ENCODE data around the gene TUBB8.
A peak's percentile ranks its signal among the peaks of the same experiment; 100 is the strongest.
"Not testable (repeated sequence)": the region's sequence is repeated elsewhere in the genome, so short reads cannot be mapped to it uniquely, and the experiment has no call there.

TUBB8 gene

DNA sequence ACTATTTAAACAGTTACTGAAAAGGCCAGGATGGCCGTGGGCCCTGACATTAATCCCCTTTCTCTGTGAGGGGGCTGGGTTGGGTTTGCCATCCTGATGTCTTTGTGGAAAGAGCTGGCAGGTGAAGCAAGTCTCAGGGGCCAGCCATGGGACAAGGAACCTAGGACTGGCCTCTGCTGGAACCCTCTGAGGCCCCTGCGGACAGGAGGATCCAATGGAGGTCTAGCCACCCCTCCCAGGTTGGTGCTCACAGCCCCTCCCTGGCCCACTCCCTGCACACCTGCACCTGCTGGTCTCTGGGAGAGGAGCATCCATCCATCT, 35.8 kb downstream of the TUBB8 start:
- not testable (repeated sequence) for DNase-seq

- DNase-seq: not testable (repeated sequence)
These were observed 36.4 kb downstream of the TUBB8 start for GRCh38 chr10:12444-13314.

GRCh38 chr10:11260-11659, 37.8 kb downstream of the TUBB8 start:
- peak in 1 of 2 experiments; percentile 0 for DNase-seq

DNA sequence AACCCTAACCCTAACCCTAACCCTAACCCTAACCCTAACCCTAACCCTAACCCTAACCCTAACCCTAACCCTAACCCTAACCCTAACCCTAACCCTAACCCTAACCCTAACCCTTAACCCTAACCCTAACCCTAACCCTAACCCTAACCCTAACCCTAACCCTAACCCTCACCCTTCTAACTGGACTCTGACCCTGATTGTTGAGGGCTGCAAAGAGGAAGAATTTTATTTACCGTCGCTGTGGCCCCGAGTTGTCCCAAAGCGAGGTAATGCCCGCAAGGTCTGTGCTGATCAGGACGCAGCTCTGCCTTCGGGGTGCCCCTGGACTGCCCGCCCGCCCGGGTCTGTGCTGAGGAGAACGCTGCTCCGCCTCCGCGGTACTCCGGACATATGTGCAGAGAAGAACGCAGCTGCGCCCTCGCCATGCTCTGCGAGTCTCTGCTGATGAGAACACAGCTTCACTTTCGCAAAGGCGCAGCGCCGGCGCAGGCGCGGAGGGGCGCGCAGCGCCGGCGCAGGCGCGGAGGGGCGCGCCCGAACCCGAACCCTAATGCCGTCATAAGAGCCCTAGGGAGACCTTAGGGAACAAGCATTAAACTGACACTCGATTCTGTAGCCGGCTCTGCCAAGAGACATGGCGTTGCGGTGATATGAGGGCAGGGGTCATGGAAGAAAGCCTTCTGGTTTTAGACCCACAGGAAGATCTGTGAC, 38.7 kb downstream of the TUBB8 start:
- DNase-seq: not testable (repeated sequence)
